A549 (cell line): ENCODE data around the gene DLG2.

Experiments
- CTCF ChIP-seq: fragments of >200 bp; sonication (Bioruptor Twin); formaldehyde crosslinking; IDR thresholded peaks from 3 replicates; pipeline ENCODE4 v1.5.1; 2016
- EHF ChIP-seq: fragments of 250-450 bp; sonication (Bioruptor Pico); IDR thresholded peaks from 2 replicates; pipeline ENCODE4 v1.5.0; 2020; ENCODE audit warnings: mild to moderate bottlenecking
- ELK1 ChIP-seq: fragments of 150-350 bp; IDR thresholded peaks from 2 replicates; pipeline ENCODE4 v1.6.1; 2014; ENCODE audit warnings: low read depth, mild to moderate bottlenecking, low read length
- FOSB ChIP-seq: fragments of 250-450 bp; sonication (Bioruptor Pico); IDR thresholded peaks from 2 replicates; pipeline ENCODE4 v1.5.0; 2020; ENCODE audit warnings: mild to moderate bottlenecking, moderate library complexity
- GATA3 ChIP-seq: IDR thresholded peaks from 2 replicates; pipeline ENCODE4 v1.6.1; 2012; ENCODE audit warnings: borderline replicate concordance
- MYC ChIP-seq: IDR thresholded peaks from 2 replicates; pipeline ENCODE4 v1.6.1; 2012; ENCODE audit warnings: mild to moderate bottlenecking, inconsistent platforms, low read length, improper control_type of control experiment, borderline replicate concordance
- PBX3 ChIP-seq: IDR thresholded peaks from 2 replicates; pipeline ENCODE4 v1.6.1; 2012
- POLR2A ChIP-seq: IDR thresholded peaks from 2 replicates; pipeline ENCODE4 v1.6.1; 2012; ENCODE audit warnings: mild to moderate bottlenecking, low read length
- POLR2AphosphoS2 ChIP-seq: conservative IDR thresholded peaks from 2 replicates; pipeline ENCODE4 v1.6.1; 2012; ENCODE audit warnings: low read length, improper control_type of control experiment, inconsistent platforms
- SMC3 ChIP-seq: fragments of >200 bp; sonication (Bioruptor Twin); formaldehyde crosslinking; IDR thresholded peaks from 3 replicates; pipeline ENCODE4 v1.6.1; 2018; ENCODE audit warnings: inconsistent platforms
- ZNF302 ChIP-seq: fragments of 250-450 bp; sonication (Bioruptor Pico); IDR thresholded peaks from 2 replicates; pipeline ENCODE4 v1.9.0; 2021; ENCODE audit warnings: inconsistent platforms, mild to moderate bottlenecking, moderate library complexity

GRCh38 chr11:83628622-83629355 is 1998.4 kb downstream of the DLG2 start:
- TF ChIP-seq ZNF302 (CRISPR knock-in tag) (no peak), ELK1 (no peak), CTCF (no peak), FOSB (CRISPR knock-in tag) (no peak), PBX3 (no peak), POLR2A (no peak), EHF (no peak), SMC3 (no peak), MYC (no peak), POLR2AphosphoS2 (no peak), GATA3 (no peak)
